Activated CD4-positive, alpha-beta T cell treated with anti-CD3 and anti-CD28 coated beads, Interleukin-2, amount 10 ng/mL, durations not matched to agents 24 days and 14 days (primary cell): Measurements from ENCODE around the gene IQCK. TPM values are rescaled to one million over a fixed set of nuclear protein-coding genes. Genes with fewer than 3 reads are reported as not detected.

Experiments
- DNase-seq: peaks from one replicate; pipeline ENCODE4 v3.0.0; 2022
- H3K27ac Mint-ChIP-seq: one replicate; pipeline ENCODE4 v1.8.0; 2022; ENCODE audit warnings: mild to moderate bottlenecking, mixed read lengths
- H3K27me3 Mint-ChIP-seq: one replicate; pipeline ENCODE4 v1.8.0; 2022; ENCODE audit warnings: mixed read lengths
- H3K36me3 Mint-ChIP-seq: one replicate; pipeline ENCODE4 v1.8.0; 2022; ENCODE audit warnings: low read depth, mild to moderate bottlenecking, mixed read lengths
- H3K4me1 Mint-ChIP-seq: one replicate; pipeline ENCODE4 v1.8.0; 2021; ENCODE audit warnings: mixed read lengths
- H3K4me3 Mint-ChIP-seq: one replicate; pipeline ENCODE4 v1.8.0; 2022; ENCODE audit warnings: mild to moderate bottlenecking, moderate library complexity, mixed read lengths
- H3K9me3 Mint-ChIP-seq: one replicate; pipeline ENCODE4 v1.8.0; 2021; ENCODE audit warnings: mixed read lengths
- intact Hi-C: fragments of 100-400 bp; cut with micrococcal nuclease; formaldehyde crosslinking; loops from one replicate; pipeline ENCODE4 v1.15.1; 2023
- total RNA-seq: library from RNA; stranded (reverse); gene quantifications from 2 replicates; pipeline ENCODE4 v1.2.3, GENCODE V29; 2022

Gene IQCK
- total RNA-seq, 1 donor from 2014 or later: 1.0 TPM

- DNase-seq: no peak
- Mint-ChIP-seq H3K36me3 (no peaks in the 10 kb centered on the region), H3K9me3 (no peaks in the 10 kb centered on the region), H3K27ac (no peak overlapping the region), H3K4me3 (no peak overlapping the region), H3K4me1 (no peaks in the 10 kb centered on the region), H3K27me3 (no peaks in the 10 kb centered on the region)
- intact Hi-C loops: no loop called here
Observed at GRCh38 chr16:19858340-19859018, 140.4 kb downstream of the IQCK start.

GRCh38 chr16:19859166-19859565 is 141.1 kb downstream of the IQCK start:
- DNase-seq: no peak
- Mint-ChIP-seq H3K27me3 (no peaks in the 10 kb centered on the region), H3K27ac (no peak overlapping the region), H3K9me3 (no peaks in the 10 kb centered on the region), H3K4me1 (no peaks in the 10 kb centered on the region), H3K36me3 (no peaks in the 10 kb centered on the region), H3K4me3 (no peak overlapping the region)
- intact Hi-C loops: no loop called here

GRCh38 chr16:19859603-19860002 is 141.5 kb downstream of the IQCK start:
- Mint-ChIP-seq H3K4me1 (no peaks in the 10 kb centered on the region), H3K4me3 (no peak overlapping the region), H3K27ac (no peak overlapping the region), H3K36me3 (no peaks in the 10 kb centered on the region), H3K27me3 (no peaks in the 10 kb centered on the region), H3K9me3 (no peaks in the 10 kb centered on the region)
- no peak for DNase-seq
- intact Hi-C loops: no loop called here

- intact Hi-C loops: no loop called here
- no peak overlapping the region for H3K27ac Mint-ChIP-seq
- DNase-seq: no peak
- H3K36me3 Mint-ChIP-seq: no peaks in the 10 kb centered on the region
- no peaks in the 10 kb centered on the region for H3K9me3 Mint-ChIP-seq
- H3K4me3 Mint-ChIP-seq: no peak overlapping the region
- H3K4me1 Mint-ChIP-seq: no peaks in the 10 kb centered on the region
- no peaks in the 10 kb centered on the region for H3K27me3 Mint-ChIP-seq
Observed at GRCh38 chr16:19860166-19861041, 142.3 kb downstream of the IQCK start.

- Mint-ChIP-seq H3K36me3 (no peaks in the 10 kb centered on the region), H3K4me3 (no peak overlapping the region), H3K27me3 (no peaks in the 10 kb centered on the region), H3K4me1 (no peaks in the 10 kb centered on the region), H3K27ac (no peak overlapping the region), H3K9me3 (no peaks in the 10 kb centered on the region)
- no peak for DNase-seq
- intact Hi-C loops: no loop called here
Observed at GRCh38 chr16:19861133-19861532, 143.1 kb downstream of the IQCK start.

- Mint-ChIP-seq H3K4me3 (no peak overlapping the region), H3K27me3 (no peaks in the 10 kb centered on the region), H3K4me1 (no peaks in the 10 kb centered on the region), H3K36me3 (no peaks in the 10 kb centered on the region), H3K27ac (no peak overlapping the region), H3K9me3 (no peaks in the 10 kb centered on the region)
- DNase-seq: no peak
- intact Hi-C loops: no loop called here
Observed at GRCh38 chr16:19861811-19862327, 143.8 kb downstream of the IQCK start.

GRCh38 chr16:19863990-19864389 is 145.9 kb downstream of the IQCK start:
- no peaks in the 10 kb centered on the region for H3K27me3 Mint-ChIP-seq
- no peak overlapping the region for H3K27ac Mint-ChIP-seq
- H3K4me1 Mint-ChIP-seq: no peaks in the 10 kb centered on the region
- no peak overlapping the region for H3K4me3 Mint-ChIP-seq
- intact Hi-C loops: no loop called here
- no peaks in the 10 kb centered on the region for H3K36me3 Mint-ChIP-seq
- no peak for DNase-seq
- no peaks in the 10 kb centered on the region for H3K9me3 Mint-ChIP-seq

- intact Hi-C loops: no loop called here
- Mint-ChIP-seq H3K4me3 (no peak overlapping the region), H3K27me3 (no peaks in the 10 kb centered on the region), H3K36me3 (no peaks in the 10 kb centered on the region), H3K27ac (no peak overlapping the region), H3K4me1 (no peaks in the 10 kb centered on the region), H3K9me3 (no peaks in the 10 kb centered on the region)
- DNase-seq: no peak
Observed at GRCh38 chr16:19864566-19864965, 146.5 kb downstream of the IQCK start.

GRCh38 chr16:19868421-19868820 is 150.3 kb downstream of the IQCK start:
- Mint-ChIP-seq H3K36me3 (no peaks in the 10 kb centered on the region), H3K4me3 (no peak overlapping the region), H3K27me3 (no peaks in the 10 kb centered on the region), H3K4me1 (no peaks in the 10 kb centered on the region), H3K27ac (no peak overlapping the region), H3K9me3 (no peaks in the 10 kb centered on the region)
- no peak for DNase-seq
- intact Hi-C loops: no loop called here

GRCh38 chr16:19871721-19872120 is 153.7 kb downstream of the IQCK start:
- intact Hi-C loops: no loop called here
- no peak overlapping the region for H3K27ac Mint-ChIP-seq
- H3K4me3 Mint-ChIP-seq: no peak overlapping the region
- no peaks in the 10 kb centered on the region for H3K36me3 Mint-ChIP-seq
- H3K9me3 Mint-ChIP-seq: no peaks in the 10 kb centered on the region
- no peaks in the 10 kb centered on the region for H3K27me3 Mint-ChIP-seq
- DNase-seq: no peak
- H3K4me1 Mint-ChIP-seq: no peaks in the 10 kb centered on the region

GRCh38 chr16:19872179-19872863 is 154.2 kb downstream of the IQCK start:
- H3K36me3 Mint-ChIP-seq: no peaks in the 10 kb centered on the region
- H3K4me3 Mint-ChIP-seq: no peak overlapping the region
- no peak for DNase-seq
- H3K4me1 Mint-ChIP-seq: no peaks in the 10 kb centered on the region
- H3K9me3 Mint-ChIP-seq: no peaks in the 10 kb centered on the region
- intact Hi-C loops: no loop called here
- no peak overlapping the region for H3K27ac Mint-ChIP-seq
- H3K27me3 Mint-ChIP-seq: no peaks in the 10 kb centered on the region

- no peaks in the 10 kb centered on the region for H3K4me1 Mint-ChIP-seq
- H3K27ac Mint-ChIP-seq: no peak overlapping the region
- no peak for DNase-seq
- H3K4me3 Mint-ChIP-seq: no peak overlapping the region
- no peaks in the 10 kb centered on the region for H3K27me3 Mint-ChIP-seq
- no peaks in the 10 kb centered on the region for H3K9me3 Mint-ChIP-seq
- intact Hi-C loops: no loop called here
- H3K36me3 Mint-ChIP-seq: no peaks in the 10 kb centered on the region
Observed at GRCh38 chr16:19872935-19873334, 154.9 kb downstream of the IQCK start.

GRCh38 chr16:19874026-19874425 is 156.0 kb downstream of the IQCK start:
- Mint-ChIP-seq H3K27me3 (no peaks in the 10 kb centered on the region), H3K4me3 (no peak overlapping the region), H3K27ac (no peak overlapping the region), H3K36me3 (no peaks in the 10 kb centered on the region), H3K4me1 (no peaks in the 10 kb centered on the region), H3K9me3 (no peaks in the 10 kb centered on the region)
- intact Hi-C loops: no loop called here
- DNase-seq: no peak
